Spleen (tissue), 11 donors: ENCODE measurements around the gene PARVA. TPM values are rescaled to one million over a fixed set of nuclear protein-coding genes. Genes with fewer than 3 reads are reported as not detected.

Experiments used
- DNase-seq: peaks from one replicate; pipeline ENCODE4 v3.0.0-alpha.2; 2020
- H3K27ac ChIP-seq, 8 donors: fragments of 200-600 bp; sonication (generic) in 7 of 8; 1 replicate in 4 of 8; 2 replicates in 4 of 8; pipeline versions ENCODE4 v1.5.0 to v1.8.0; 2016 to 2021; ENCODE audit warnings: inconsistent platforms in 4 of 8, mild to moderate bottlenecking in 4 of 8, moderate library complexity in 1 of 8
- H3K27me3 ChIP-seq, 7 donors: fragments of 200-600 bp; sonication (generic) in 6 of 7; replicated peaks in 1 of 7; 1 replicate in 4 of 7; 2 replicates in 3 of 7; pipeline versions ENCODE4 v1.5.0 to v1.8.0; 2016 to 2021; ENCODE audit warnings: inconsistent platforms in 3 of 7, mild to moderate bottlenecking in 1 of 7
- H3K36me3 ChIP-seq, 6 donors: fragments of 200-600 bp; sonication (generic) in 5 of 6; 1 replicate in 4 of 6; 2 replicates in 2 of 6; pipeline versions ENCODE4 v1.5.0 to v1.8.0; 2016 to 2021; ENCODE audit warnings: inconsistent platforms in 2 of 6
- H3K4me1 ChIP-seq, 6 donors: fragments of 200-600 bp; sonication (generic) in 5 of 6; 1 replicate in 3 of 6; 2 replicates in 3 of 6; pipeline versions ENCODE4 v1.5.0 to v1.8.0; 2016 to 2021; ENCODE audit warnings: inconsistent platforms in 3 of 6
- H3K4me3 ChIP-seq, 8 donors: fragments of 200-600 bp; sonication (generic) in 7 of 8; 1 replicate in 4 of 8; 2 replicates in 4 of 8; pipeline versions ENCODE4 v1.5.0 to v1.8.0; 2016 to 2021; ENCODE audit warnings: inconsistent platforms in 4 of 8, mild to moderate bottlenecking in 4 of 8, moderate library complexity in 2 of 8
- H3K9me3 ChIP-seq, 8 donors: fragments of 200-600 bp; sonication (generic) in 7 of 8; 1 replicate in 4 of 8; 2 replicates in 4 of 8; pipeline versions ENCODE4 v1.5.0 to v1.8.0; 2016 to 2021; ENCODE audit warnings: inconsistent platforms in 4 of 8
- POLR2A ChIP-seq, 3 donors: fragments of 450-650 bp; IDR thresholded peaks; one replicate each; pipeline ENCODE4 v1.5.1; 2017; ENCODE audit warnings: antibody characterized with exemption in 3 of 3, mild to moderate bottlenecking in 1 of 3
- POLR2AphosphoS5 ChIP-seq, 3 donors: sonication (generic); formaldehyde crosslinking; IDR thresholded peaks; one replicate each; pipeline ENCODE4 v1.5.1; 2017; ENCODE audit warnings: antibody characterized with exemption in 3 of 3
- WGBS, 5 donors: extraction: QIAGEN DNeasy Blood & Tissue Kit in 3 of 5; methylation state at CpG; one replicate each; pipeline versions ENCODE4 v1.1.5 to v1.1.7; 2013 to 2018; 5-methylcytosine and 5-hydroxymethylcytosine counted together
- intact Hi-C: fragments of 100-400 bp; cut with DNase I; formaldehyde crosslinking; loops from one replicate; pipeline ENCODE4 v1.15.0; 2023; ENCODE audit warnings: low total_unique reads
- polyA plus RNA-seq, 3 donors: library from polyadenylated mRNA; stranded (reverse); fragments of 200-250 nt; gene quantifications; one replicate each; pipeline ENCODE4 v1.2.1, GENCODE V29; 2013
- total RNA-seq, 7 donors: library from RNA; depleted of rRNA in 3 of 7; stranded (reverse); fragments of >200 nt in 3 of 7; fragmentation: NEBNext Ultra II Directional in 4 of 7; extraction: Animal tissue kit (Norgen Biotek cat#: 25700) in 4 of 7; gene quantifications; one replicate each; pipeline versions ENCODE4 v1.1.0 to v1.2.1, GENCODE V29; 2016 to 2021
- TF ChIP-seq, protein P1 (sequence below), 11 experiments: fragments of 200-600 bp in 7 of 11; fragments of 450-650 bp in 4 of 11; sonication (generic) in 4 of 11; IDR thresholded peaks in 8 of 11; conservative IDR thresholded peaks in 3 of 11; 1 replicate in 7 of 11; 2 replicates in 4 of 11; pipeline versions ENCODE4 v1.4.0 to v1.8.0; 2016 to 2021; ENCODE audit warnings: antibody characterized with exemption in 11 of 11, inconsistent platforms in 4 of 11, mild to moderate bottlenecking in 1 of 11
- donor health status: healthy with polysubstance abuse.
- donor health status: DM: no; HTN: no; CAD: no; lungs with moderate emphysema.
- donor health status: DM: no; HTN: no; CAD: no.
- donor health status: Bipolar disorder and iron deficiency.
- donor health status: healthy.
- donor health status: DM: no; HTN: no; CAD: no.
- donor health status: DM: yes; HTN: yes; CAD: no.

The PARVA gene
- total and polyA plus RNA-seq, 10 donors, result 3.8 to 56.6 (median 23.3) TPM

DNA sequence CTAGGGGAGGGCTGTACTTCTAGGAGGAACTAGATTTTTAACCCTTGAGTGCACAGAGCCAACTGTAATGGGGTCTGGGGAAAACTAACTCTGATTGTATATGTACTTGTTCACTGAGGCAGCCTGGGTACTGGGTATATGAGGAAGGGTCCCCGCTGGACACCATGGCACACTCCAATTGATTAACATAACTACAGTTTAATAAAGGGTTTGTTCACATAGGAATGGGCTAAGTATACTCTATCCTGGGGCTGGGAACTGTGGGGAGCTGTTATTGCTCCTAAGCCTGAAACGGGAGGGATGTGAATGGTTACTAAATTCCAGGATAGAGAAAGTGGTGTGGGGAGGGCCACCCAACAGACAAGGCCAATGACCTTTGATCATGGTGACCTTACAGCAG lies 67.6 kb downstream of the PARVA start:
- 81 to 100% (median 89%) methylated on average over 2 of the region's 2 CpGs for WGBS, 5 donors
- Histone ChIP-seq H3K9me3 (no peaks in the 10 kb centered on the region), H3K4me3 (no peak overlapping the region), H3K27me3 (no peaks in the 10 kb centered on the region), H3K4me1 (no peaks in the 10 kb centered on the region), H3K27ac (no peak overlapping the region), H3K36me3 (no peaks in the 10 kb centered on the region)
- DNase-seq, result no peak
- intact Hi-C loops, result no loop called here
- TF ChIP-seq, protein P1, sequence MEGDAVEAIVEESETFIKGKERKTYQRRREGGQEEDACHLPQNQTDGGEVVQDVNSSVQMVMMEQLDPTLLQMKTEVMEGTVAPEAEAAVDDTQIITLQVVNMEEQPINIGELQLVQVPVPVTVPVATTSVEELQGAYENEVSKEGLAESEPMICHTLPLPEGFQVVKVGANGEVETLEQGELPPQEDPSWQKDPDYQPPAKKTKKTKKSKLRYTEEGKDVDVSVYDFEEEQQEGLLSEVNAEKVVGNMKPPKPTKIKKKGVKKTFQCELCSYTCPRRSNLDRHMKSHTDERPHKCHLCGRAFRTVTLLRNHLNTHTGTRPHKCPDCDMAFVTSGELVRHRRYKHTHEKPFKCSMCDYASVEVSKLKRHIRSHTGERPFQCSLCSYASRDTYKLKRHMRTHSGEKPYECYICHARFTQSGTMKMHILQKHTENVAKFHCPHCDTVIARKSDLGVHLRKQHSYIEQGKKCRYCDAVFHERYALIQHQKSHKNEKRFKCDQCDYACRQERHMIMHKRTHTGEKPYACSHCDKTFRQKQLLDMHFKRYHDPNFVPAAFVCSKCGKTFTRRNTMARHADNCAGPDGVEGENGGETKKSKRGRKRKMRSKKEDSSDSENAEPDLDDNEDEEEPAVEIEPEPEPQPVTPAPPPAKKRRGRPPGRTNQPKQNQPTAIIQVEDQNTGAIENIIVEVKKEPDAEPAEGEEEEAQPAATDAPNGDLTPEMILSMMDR (IDR thresholded peaks at IDR 0.05 in 8 of 11, conservative IDR thresholded peaks at IDR 0.05 in 3 of 11), result no peak
- no peak for TF ChIP-seq POLR2A (IDR thresholded peaks at IDR 0.05)

DNA sequence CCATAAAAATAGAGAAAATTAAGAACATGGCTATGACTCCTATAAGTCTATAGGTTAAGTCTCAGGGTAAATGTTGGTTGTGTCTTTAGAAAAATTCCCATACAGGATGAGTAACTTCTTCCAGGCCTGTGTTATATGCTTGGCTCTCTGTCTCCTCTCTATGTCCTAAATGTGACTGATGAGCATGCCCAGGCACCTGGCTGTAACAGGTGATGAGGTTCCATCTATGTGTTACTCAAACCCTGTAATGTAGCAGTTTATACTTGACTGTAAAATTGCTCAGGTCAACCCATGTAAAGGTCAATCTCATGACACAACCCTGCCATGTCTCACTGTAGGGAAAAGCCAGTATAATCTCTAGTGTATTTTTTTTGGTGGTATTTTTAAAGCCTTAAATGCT lies 69.5 kb downstream of the PARVA start:
- Histone ChIP-seq H3K36me3 (no peaks in the 10 kb centered on the region), H3K9me3 (no peaks in the 10 kb centered on the region), H3K27me3 (no peaks in the 10 kb centered on the region), H3K27ac (no peak overlapping the region), H3K4me1 (no peaks in the 10 kb centered on the region), H3K4me3 (no peak overlapping the region)
- intact Hi-C loops, result no loop called here
- DNase-seq, result no peak
- TF ChIP-seq POLR2AphosphoS5 (IDR thresholded peaks at IDR 0.05) (no peak), POLR2A (IDR thresholded peaks at IDR 0.05) (no peak)
- TF ChIP-seq, protein P1 (IDR thresholded peaks at IDR 0.05 in 8 of 11, conservative IDR thresholded peaks at IDR 0.05 in 3 of 11), result no peak

GRCh38 chr11:12448131-12448939 lies 71.0 kb downstream of the PARVA start:
- H3K27ac ChIP-seq, result no peak overlapping the region
- no peaks in the 10 kb centered on the region for H3K9me3 ChIP-seq
- no peak overlapping the region for H3K4me3 ChIP-seq
- no peak for DNase-seq
- whole genome bisulfite sequencing, 5 donors, result 76 to 84% (median 77%) methylated on average over 9 of the region's 9 CpGs
- H3K27me3 ChIP-seq, result no peaks in the 10 kb centered on the region
- H3K4me1 ChIP-seq, result no peaks in the 10 kb centered on the region
- TF ChIP-seq POLR2AphosphoS5 (IDR thresholded peaks at IDR 0.05), result no peak
- TF ChIP-seq, protein P1 (IDR thresholded peaks at IDR 0.05 in 8 of 11, conservative IDR thresholded peaks at IDR 0.05 in 3 of 11), result no peak
- TF ChIP-seq POLR2A (IDR thresholded peaks at IDR 0.05), result no peak
- intact Hi-C loops, result no loop called here
- no peaks in the 10 kb centered on the region for H3K36me3 ChIP-seq

DNA sequence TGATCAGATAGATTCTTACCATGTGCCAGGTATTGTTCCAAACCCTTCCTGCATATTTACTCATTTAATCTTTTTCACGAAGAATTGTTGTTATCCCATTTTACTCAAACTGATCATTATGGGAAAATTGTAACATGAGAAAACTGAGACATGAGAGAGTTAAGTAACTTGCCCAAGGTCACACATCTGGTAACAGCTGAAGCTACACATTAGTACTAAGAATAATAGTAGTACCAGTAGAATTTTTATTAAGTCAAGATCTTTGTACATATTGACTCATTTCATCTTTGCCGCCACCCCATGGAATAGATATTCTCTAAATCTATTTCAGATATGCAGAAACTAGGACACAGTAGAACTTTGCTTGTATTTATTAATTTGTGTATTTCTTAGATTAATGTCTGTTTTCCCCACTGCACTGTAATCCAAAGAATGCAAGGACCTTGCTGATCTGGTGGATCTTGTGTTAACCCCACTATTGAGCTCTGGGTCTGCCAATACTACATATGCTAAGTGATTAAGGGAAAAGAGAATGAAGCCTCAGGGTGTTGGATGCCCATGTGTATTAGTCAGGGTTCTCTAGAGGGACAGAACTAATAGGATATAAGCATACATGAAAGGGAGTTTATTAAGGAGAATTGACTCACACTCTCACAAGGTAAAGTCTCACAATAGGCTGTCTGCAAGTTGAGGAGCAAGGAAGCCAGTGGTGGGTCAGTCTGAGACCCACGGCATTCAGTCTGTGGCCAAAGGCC lies 72.8 kb downstream of the PARVA start:
- no peak for DNase-seq
- Histone ChIP-seq H3K4me1 (no peaks in the 10 kb centered on the region), H3K36me3 (no peaks in the 10 kb centered on the region), H3K4me3 (no peak overlapping the region), H3K27me3 (no peaks in the 10 kb centered on the region), H3K9me3 (no peaks in the 10 kb centered on the region), H3K27ac (no peak overlapping the region)
- intact Hi-C loops, result no loop called here
- TF ChIP-seq POLR2A (IDR thresholded peaks at IDR 0.05) (no peak), POLR2AphosphoS5 (IDR thresholded peaks at IDR 0.05) (no peak)
- TF ChIP-seq, protein P1 (IDR thresholded peaks at IDR 0.05 in 8 of 11, conservative IDR thresholded peaks at IDR 0.05 in 3 of 11), result no peak
- 80 to 95% (median 87%) methylated on average over 3 of the region's 3 CpGs for WGBS, 5 donors
